HG02798 (cell line): Measurements from ENCODE around the gene MYH11.
A peak's percentile ranks its signal among the peaks of the same experiment; 100 is the strongest.

Source experiments
- ATAC-seq: cut with Tn5 transposase; IDR thresholded peaks from one replicate; pipeline ENCODE4 v1.9.1; 2021; ENCODE audit warnings: mild to moderate bottlenecking; ENCODE audit not compliant: unreplicated experiment, poor library complexity

The MYH11 gene

GRCh38 chr16:15782573-15783365, 74.1 kb downstream of the MYH11 start:
- no peak for ATAC-seq

- ATAC-seq, result no peak
These were observed 75.2 kb downstream of the MYH11 start for GRCh38 chr16:15781650-15782049.

DNA sequence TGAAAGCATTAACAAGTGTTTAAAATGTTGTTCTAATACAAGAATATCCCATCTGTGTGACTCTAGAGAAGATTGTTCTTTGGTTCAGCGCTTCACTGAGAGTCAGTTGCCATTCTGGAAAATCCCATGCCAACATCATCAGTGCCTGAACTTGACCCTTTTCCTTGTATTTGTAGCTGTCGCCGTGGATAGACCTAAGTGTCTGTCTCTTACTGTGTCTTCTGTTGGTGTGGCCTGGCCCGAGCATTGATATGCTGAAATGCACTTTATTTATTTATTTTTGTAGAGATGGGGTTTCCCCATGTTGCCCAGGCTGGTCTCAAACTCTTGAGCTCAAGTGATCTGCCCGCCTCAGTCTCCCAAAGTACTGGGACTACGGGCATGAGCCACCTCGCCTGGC, 76.0 kb downstream of the MYH11 start:
- no peak for ATAC-seq

GRCh38 chr16:15779664-15780351, 77.0 kb downstream of the MYH11 start:
- no peak for ATAC-seq

DNA sequence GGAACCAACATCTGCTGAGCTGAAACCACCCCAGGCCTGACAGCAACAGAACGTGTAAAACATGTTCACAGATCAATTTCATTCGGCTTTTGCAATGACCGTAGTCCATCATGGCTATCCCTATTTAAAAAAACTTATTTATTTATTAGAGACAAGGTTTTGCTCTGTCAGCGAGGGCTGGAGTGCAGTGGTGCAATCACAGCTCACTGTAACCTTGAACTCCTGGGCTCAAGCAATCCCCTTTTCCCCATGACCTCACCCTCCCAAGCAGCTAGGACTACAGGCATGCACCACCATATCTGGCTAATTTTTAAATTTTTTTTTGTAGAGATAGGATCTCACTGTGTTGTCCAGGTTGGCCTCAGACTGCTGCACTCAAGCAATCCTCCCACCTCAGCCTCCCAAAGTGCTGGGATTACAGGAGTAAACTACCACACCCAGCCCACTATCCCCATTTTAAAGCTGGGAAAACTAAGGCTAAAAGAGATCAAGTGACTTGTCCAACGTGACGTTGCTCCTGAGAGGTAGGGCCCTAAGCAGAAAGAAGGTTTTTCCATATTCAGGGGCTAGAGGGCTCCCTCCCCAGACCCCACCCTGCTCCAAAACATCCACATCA, 77.7 kb downstream of the MYH11 start:
- ATAC-seq, result no peak

GRCh38 chr16:15778204-15778743, 78.6 kb downstream of the MYH11 start:
- no peak for ATAC-seq

- ATAC-seq, result no peak
These were observed 79.2 kb downstream of the MYH11 start for GRCh38 chr16:15777533-15778203.

- no peak for ATAC-seq
These were observed 80.3 kb downstream of the MYH11 start for GRCh38 chr16:15776572-15776971.

DNA sequence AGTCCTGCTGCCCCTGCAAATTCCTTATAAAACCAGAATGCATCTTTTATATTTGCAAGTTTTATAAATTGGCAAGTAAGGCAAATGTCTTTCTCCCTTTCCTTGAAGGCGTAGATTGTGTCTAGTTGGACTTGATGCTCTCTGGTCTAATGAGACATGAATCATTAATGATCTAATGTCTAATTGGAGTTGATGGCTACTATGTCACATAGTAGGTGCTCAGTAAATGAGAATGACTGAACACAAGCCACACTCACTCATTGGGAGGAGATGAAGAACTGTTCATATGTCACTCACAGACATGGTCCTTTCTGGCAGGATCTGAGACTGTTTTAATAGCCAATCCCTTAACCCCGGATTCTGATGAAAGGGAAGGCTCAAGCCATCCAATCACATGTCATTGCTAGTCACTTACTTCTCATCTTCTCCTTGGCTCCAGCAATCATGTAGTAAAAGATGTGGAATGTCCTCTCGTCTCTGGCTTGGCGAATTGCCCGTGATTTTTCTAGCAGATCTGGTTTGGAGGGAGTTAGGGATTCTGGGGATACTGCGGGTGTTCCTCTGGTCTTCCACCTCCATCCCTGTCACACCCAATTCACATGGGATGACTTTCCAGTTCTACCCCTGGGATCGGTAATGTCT, 81.0 kb downstream of the MYH11 start:
- no peak for ATAC-seq

DNA sequence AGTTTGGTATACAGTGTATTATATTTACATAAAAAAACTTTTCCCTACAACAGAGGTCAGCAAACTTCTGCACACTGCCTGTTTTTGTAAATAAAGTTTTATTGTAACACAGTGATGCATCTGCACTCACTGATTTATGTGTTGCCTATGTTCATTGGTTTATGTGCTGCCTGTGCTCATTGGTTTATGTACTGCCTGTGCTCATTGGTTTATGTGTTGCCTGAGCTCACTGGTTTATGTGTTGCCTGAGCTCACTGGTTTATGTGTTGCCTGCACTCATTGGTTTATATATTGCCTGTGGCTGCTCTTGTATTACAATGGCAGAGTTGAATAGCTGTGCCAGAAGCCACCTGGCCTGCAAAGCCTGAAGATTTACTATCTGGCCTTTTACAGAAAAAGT, 81.6 kb downstream of the MYH11 start:
- no peak for ATAC-seq

DNA sequence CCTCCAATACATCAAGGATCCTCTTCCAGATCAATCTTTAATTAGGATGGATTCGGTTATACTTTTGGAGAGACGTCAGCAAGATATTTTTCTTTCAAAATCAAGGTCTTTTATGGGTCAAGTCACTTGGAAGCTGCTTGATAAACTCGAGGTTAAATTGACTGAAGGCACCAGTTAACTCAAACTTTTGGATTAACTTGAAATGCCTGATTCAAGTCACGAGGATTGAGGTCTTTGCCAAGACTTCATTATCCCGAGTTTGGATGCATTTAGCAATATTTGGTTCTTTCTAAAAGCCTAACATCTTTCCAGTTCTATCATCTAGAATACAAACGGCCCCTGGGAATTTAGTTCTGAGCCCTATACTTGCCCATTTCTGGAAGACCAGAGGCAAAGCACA, 82.9 kb downstream of the MYH11 start:
- no peak for ATAC-seq

DNA sequence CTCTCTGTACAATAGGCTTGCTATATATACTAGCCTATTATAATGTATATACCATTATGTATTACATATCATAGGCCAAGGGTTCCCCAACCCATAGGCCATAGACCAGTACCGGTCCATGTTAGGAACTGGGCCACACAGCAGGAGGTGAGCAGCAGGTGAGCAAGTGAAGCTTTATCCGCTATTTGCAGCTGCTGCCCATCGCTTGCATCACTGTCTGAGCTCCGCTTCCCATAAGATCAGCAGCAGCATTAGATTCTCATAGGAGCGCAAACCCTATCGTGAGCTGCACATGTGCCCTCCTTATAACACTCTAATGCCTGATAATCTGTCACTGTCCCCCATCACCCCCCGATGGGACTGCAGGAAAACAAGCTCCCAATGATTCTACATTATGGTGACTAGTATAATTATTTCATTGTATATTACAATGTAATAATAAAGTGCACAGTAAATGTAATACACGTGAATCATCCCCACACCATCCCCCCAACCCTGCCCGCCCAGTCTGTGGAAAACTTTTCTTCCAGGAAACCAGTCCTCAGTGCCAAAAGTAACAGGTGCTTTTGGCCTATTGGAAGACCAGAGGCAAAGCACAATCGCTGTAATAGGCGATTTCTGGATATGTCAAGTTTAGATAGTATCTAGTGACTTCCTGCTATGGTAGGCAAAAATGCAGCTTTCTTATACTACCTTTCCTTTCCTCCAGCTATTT, 84.1 kb downstream of the MYH11 start:
- ATAC-seq, result no peak

DNA sequence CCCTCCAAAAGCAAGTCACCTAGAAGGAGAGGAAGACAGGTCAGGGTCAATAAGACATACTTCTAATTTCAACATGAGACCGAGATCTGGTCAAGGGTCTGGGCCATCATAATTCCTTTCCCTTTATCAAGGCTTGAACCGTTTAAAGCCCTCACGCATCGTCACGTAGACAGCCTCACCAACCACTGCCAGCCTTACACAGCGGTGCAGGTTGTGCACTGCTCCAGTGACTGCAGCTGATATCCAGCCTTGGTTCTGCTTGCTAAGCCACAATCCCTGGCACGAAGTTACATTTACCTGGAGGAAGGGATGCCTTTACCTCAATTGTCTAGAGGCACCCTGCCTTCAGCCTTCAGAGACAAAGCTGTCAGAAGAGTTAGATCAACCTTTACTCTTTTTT, 85.1 kb downstream of the MYH11 start:
- ATAC-seq, result no peak

GRCh38 chr16:15770512-15770911, 86.3 kb downstream of the MYH11 start:
- ATAC-seq, result no peak

DNA sequence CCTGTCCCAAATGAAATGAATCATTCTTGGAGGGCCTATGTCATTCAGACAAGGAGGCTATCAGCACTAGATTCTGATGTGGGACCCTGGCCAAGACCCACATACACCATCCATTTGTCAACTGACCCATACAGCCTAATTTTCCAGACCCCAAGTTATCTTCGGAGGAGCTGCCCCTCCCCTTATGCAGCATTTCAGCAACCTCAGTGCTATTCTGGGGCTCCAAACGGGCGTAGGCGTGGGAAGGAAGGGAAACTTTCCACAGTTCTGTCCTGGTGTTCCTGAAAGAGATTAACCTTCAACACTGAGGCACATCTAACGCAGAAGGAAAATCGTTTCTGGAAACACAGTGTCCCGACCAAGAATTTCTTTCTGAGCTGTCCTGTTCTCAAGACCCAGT, 86.7 kb downstream of the MYH11 start:
- no peak for ATAC-seq

DNA sequence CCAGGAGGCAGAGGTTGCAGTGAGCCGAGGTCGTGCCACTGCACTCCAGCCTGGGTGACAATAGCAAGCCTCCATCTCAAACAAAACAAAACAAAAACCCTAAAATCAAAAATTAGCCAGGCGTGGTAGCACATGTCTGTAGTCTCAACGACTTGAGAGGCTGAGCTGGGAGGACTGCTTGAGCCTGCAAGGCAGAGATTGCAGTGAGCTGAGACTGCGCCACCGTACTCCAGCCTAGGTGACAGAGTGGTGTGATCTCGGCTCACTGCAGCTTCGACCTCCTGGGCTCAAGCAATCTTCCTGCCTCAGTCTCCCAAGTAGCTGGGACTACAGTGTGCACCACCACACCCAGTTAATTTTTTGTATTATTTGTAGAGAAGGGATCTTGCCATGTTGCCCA, 87.6 kb downstream of the MYH11 start:
- ATAC-seq, result no peak

- no peak for ATAC-seq
These were observed 88.6 kb downstream of the MYH11 start for GRCh38 chr16:15768201-15768600.

DNA sequence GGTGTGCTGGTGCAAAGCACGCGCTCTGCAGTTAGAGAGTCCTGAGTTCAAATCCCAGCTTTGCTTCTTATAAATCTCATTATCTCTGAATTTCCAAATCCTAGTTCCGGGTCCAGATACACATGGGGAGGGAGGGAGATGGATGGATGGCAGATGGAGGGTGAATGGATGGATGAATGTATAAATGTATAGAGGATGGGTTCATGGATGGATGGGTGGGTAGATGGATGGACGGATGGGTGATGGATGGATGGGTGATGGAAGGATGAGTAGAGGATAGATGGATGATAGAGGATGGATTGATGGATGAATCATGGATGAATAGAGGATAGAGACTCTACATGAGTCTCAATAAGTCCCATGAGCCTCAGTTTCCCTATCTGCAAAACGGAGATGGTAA, 89.9 kb downstream of the MYH11 start:
- no peak for ATAC-seq

DNA sequence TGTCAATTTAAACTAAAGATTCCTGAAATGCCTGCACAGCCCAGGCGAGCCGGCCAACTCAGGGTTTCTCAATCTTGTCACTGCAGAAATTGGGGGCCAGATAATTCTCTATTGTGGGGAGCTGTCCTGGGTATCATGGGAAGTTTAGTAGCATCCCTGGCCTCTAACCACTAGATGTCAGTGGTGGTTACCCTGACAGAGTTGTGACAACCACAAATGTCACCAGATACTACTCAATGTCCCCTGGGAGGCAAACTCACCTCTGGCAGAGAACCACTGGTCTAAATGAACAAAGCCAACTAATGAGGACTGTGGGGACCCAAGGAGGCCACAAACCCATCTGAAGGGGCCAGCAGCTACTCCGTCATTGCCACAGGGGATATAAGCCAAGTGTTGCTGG, 90.9 kb downstream of the MYH11 start:
- peak; percentile 86 for ATAC-seq

DNA sequence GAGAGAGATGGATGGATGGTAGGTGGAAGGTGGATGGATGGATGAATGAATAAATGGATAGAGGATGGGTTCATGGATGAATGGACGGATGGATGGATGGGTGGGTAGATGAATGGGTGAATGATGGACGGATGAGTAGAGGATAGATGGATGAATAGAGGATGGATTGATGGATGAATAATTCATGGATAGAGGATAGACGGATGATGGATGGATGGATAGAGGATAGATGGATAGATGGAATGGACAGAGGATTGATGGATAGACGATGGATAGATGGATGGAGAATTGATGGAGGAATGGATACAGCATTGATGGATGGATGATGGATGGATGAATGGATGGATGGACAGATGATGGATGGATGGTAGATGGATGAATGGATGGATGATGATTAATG, 91.7 kb downstream of the MYH11 start:
- no peak for ATAC-seq
